GM12878 (cell line): Measurements from ENCODE around the gene CCDC15. TPM values are rescaled to one million over a fixed set of nuclear protein-coding genes. Genes with fewer than 3 reads are reported as not detected.

Experiments
- ATAC-seq: fragments of 200-7000 bp; cut with Tn5 transposase; 3 replicates; pipeline ENCODE4 v1.9.1; 2020; ENCODE audit warnings: mild to moderate bottlenecking, moderate library complexity
- BruUV-seq: library from RNA; stranded (reverse); fragments of 400-500 nt; replicated peaks from 2 replicates; lab custom pipeline; 2021; lab: Mats Ljungman, UMichigan
- CTCF ChIA-PET: fragments of 300-600 bp; sonication (Branson Sonifier 250); formaldehyde crosslinking; extraction: SDS; loops from one replicate; lab custom pipeline; 2021; ENCODE audit warnings: inconsistent platforms; lab: Yijun Ruan, JAX
- POLR2A ChIA-PET: fragments of 350-600 bp; formaldehyde crosslinking; extraction: SDS; loops from one replicate; lab custom pipeline; 2021; ENCODE audit warnings: inconsistent platforms; lab: Charles Lee
- RAD21 ChIA-PET: fragments of 300-600 bp; sonication (Branson Sonifier 250); formaldehyde crosslinking; loops from one replicate; lab custom pipeline; 2023; ENCODE audit warnings: antibody characterized with exemption; ENCODE audit not compliant: unreplicated experiment; lab: Charles Lee
- SMC1A ChIA-PET: fragments of 300-600 bp; sonication (Branson Sonifier 250); formaldehyde crosslinking; loops from one replicate; lab custom pipeline; 2023; ENCODE audit not compliant: unreplicated experiment, uncharacterized antibody; lab: Charles Lee
- DNase-seq: peaks from one replicate; pipeline ENCODE4 v3.0.0-alpha.2; 2011; ENCODE audit warnings: low read depth, low spot score
- FAIRE-seq: peaks from 3 replicates; lab custom pipeline; 2011; peaks lifted over from hg19 to GRCh38; lab: Jason Lieb, UNC
- H2AFZ ChIP-seq: 2 replicates; pipeline ENCODE4 v1.6.0; 2011; ENCODE audit warnings: low read depth, low read length, control low read depth; ENCODE audit not compliant: control insufficient read depth
- H3K27ac ChIP-seq: 2 replicates; pipeline ENCODE4 v1.5.1; 2011; ENCODE audit warnings: control low read depth; ENCODE audit not compliant: control insufficient read depth, insufficient read depth
- H3K27me3 ChIP-seq, 2 experiments: replicated peaks in 1 of 2; 2 replicates each; pipeline versions ENCODE4 v1.6.0 to v1.6.1; 2011; ENCODE audit warnings: low read length in 1 of 2; ENCODE audit not compliant: control insufficient read depth in 2 of 2, insufficient read depth in 2 of 2
- H3K36me3 ChIP-seq, 2 experiments: 2 replicates each; pipeline ENCODE4 v1.5.1; 2011; ENCODE audit warnings: low read length in 1 of 2; ENCODE audit not compliant: control insufficient read depth in 2 of 2, insufficient read depth in 2 of 2
- H3K4me1 ChIP-seq: 2 replicates; pipeline ENCODE4 v1.6.1; 2011; ENCODE audit warnings: mild to moderate bottlenecking, low read length, moderate library complexity, mixed read lengths; ENCODE audit not compliant: control insufficient read depth, insufficient read depth
- H3K4me2 ChIP-seq: 2 replicates; pipeline ENCODE4 v1.6.0; 2011; ENCODE audit warnings: control low read depth; ENCODE audit not compliant: control insufficient read depth, insufficient read depth
- H3K4me3 ChIP-seq: fragments of 200-600 bp; sonication (generic); 2 replicates; pipeline ENCODE4 v1.5.1; 2016
- H3K79me2 ChIP-seq: 2 replicates; pipeline ENCODE4 v1.6.0; 2011; ENCODE audit warnings: low read length; ENCODE audit not compliant: control insufficient read depth, insufficient read depth
- H3K9ac ChIP-seq: 2 replicates; pipeline ENCODE4 v1.8.0; 2011; ENCODE audit warnings: low read length, control low read depth, mixed read lengths; ENCODE audit not compliant: control insufficient read depth, insufficient read depth
- H3K9me3 ChIP-seq: replicated peaks from 3 replicates; pipeline ENCODE4 v1.5.1; 2011; ENCODE audit warnings: mild to moderate bottlenecking, low read length; ENCODE audit not compliant: control insufficient read depth, insufficient read depth
- H4K20me1 ChIP-seq: 2 replicates; pipeline ENCODE4 v1.6.0; 2011; ENCODE audit not compliant: control insufficient read depth, insufficient read depth
- ATF7 ChIP-seq: fragments of 450-650 bp; IDR thresholded peaks from 2 replicates; pipeline ENCODE4 v1.6.1; 2016; ENCODE audit warnings: low read depth, mild to moderate bottlenecking
- BRCA1 ChIP-seq: IDR thresholded peaks from 2 replicates; pipeline ENCODE4 v1.6.1; 2011; ENCODE audit warnings: low read depth, low read length, improper control_type of control experiment
- CBFB ChIP-seq: IDR thresholded peaks from 2 replicates; pipeline ENCODE4 v1.6.1; 2016; ENCODE audit warnings: antibody characterized with exemption, low read depth
- DPF2 ChIP-seq: fragments of 450-650 bp; IDR thresholded peaks from 2 replicates; pipeline ENCODE4 v1.6.1; 2017; ENCODE audit warnings: mild to moderate bottlenecking
- ESRRA ChIP-seq: IDR thresholded peaks from 2 replicates; pipeline ENCODE4 v1.6.1; 2012; ENCODE audit warnings: mild to moderate bottlenecking, low read length, improper control_type of control experiment
- GABPA ChIP-seq: IDR thresholded peaks from 2 replicates; pipeline ENCODE4 v1.6.1; 2014; ENCODE audit warnings: antibody characterized with exemption, low read depth, mild to moderate bottlenecking, inconsistent platforms
- IKZF1 ChIP-seq: fragments of 450-650 bp; conservative IDR thresholded peaks from 2 replicates; pipeline ENCODE4 v1.6.1; 2017; ENCODE audit warnings: antibody characterized with exemption, mild to moderate bottlenecking
- IKZF2 ChIP-seq, 2 experiments: fragments of 450-650 bp; IDR thresholded peaks; 2 replicates each; pipeline ENCODE4 v1.6.1; 2017; ENCODE audit warnings: mild to moderate bottlenecking in 2 of 2, moderate library complexity in 2 of 2
- JUNB ChIP-seq: IDR thresholded peaks from 2 replicates; pipeline ENCODE4 v1.6.1; 2016; ENCODE audit warnings: antibody characterized with exemption, mild to moderate bottlenecking
- KAT2A ChIP-seq: conservative IDR thresholded peaks from 2 replicates; pipeline ENCODE4 v1.6.1; 2011; ENCODE audit warnings: low read depth, low read length; ENCODE audit not compliant: control insufficient read depth
- LARP7 ChIP-seq: fragments of 450-650 bp; IDR thresholded peaks from 2 replicates; pipeline ENCODE4 v1.6.1; 2017; ENCODE audit warnings: mild to moderate bottlenecking
- MTA2 ChIP-seq: fragments of 450-650 bp; IDR thresholded peaks from 2 replicates; pipeline ENCODE4 v1.6.1; 2016; ENCODE audit warnings: low read depth, mild to moderate bottlenecking, moderate library complexity
- MYB ChIP-seq: fragments of 150-350 bp; IDR thresholded peaks from 2 replicates; pipeline ENCODE4 v1.6.1; 2014; ENCODE audit warnings: mild to moderate bottlenecking, low read depth, low read length, borderline replicate concordance
- PAX5 ChIP-seq: IDR thresholded peaks from 2 replicates; pipeline ENCODE4 v1.6.1; 2011; ENCODE audit warnings: low read depth, low read length, borderline replicate concordance
- PAX8 ChIP-seq: fragments of 450-650 bp; IDR thresholded peaks from 2 replicates; pipeline ENCODE4 v1.6.1; 2017; ENCODE audit warnings: mild to moderate bottlenecking, moderate library complexity
- PKNOX1 ChIP-seq: fragments of 450-650 bp; IDR thresholded peaks from 2 replicates; pipeline ENCODE4 v1.6.1; 2016; ENCODE audit warnings: mild to moderate bottlenecking
- PML ChIP-seq: IDR thresholded peaks from 2 replicates; pipeline ENCODE4 v1.6.1; 2012; ENCODE audit warnings: low read length, inconsistent platforms
- POLR2AphosphoS5 ChIP-seq: IDR thresholded peaks from 2 replicates; pipeline ENCODE4 v1.6.1; 2011; ENCODE audit warnings: mild to moderate bottlenecking, low read length, inconsistent platforms
- RELA ChIP-seq: fragments of 450-650 bp; IDR thresholded peaks from 2 replicates; pipeline ENCODE4 v1.8.0; 2014; ENCODE audit warnings: borderline replicate concordance; ENCODE audit not compliant: partially characterized antibody
- RUNX3 ChIP-seq: IDR thresholded peaks from 2 replicates; pipeline ENCODE4 v1.6.1; 2012; ENCODE audit warnings: low read length, inconsistent platforms
- SIX5 ChIP-seq: IDR thresholded peaks from 2 replicates; pipeline ENCODE4 v1.6.1; 2011; ENCODE audit warnings: mild to moderate bottlenecking, low read depth, low read length, moderate library complexity; ENCODE audit not compliant: severe bottlenecking
- SP1 ChIP-seq: IDR thresholded peaks from one replicate; pipeline ENCODE4 v1.6.1; 2011; ENCODE audit warnings: low read depth, low read length
- SPI1 ChIP-seq: IDR thresholded peaks from 2 replicates; pipeline ENCODE4 v1.6.1; 2011; ENCODE audit warnings: low read depth, mild to moderate bottlenecking, low read length, moderate library complexity, borderline replicate concordance; ENCODE audit not compliant: insufficient read depth
- SUZ12 ChIP-seq: fragments of 200-600 bp; sonication (generic); IDR thresholded peaks from one replicate; pipeline ENCODE4 v1.6.1; 2018; ENCODE audit warnings: antibody characterized with exemption, mild to moderate bottlenecking; ENCODE audit not compliant: unreplicated experiment
- YY1 ChIP-seq: IDR thresholded peaks from 2 replicates; pipeline ENCODE4 v1.6.1; 2011; ENCODE audit warnings: low read depth, mild to moderate bottlenecking, low read length
- ZBED1 ChIP-seq: IDR thresholded peaks from 2 replicates; pipeline ENCODE4 v1.6.1; 2016; ENCODE audit warnings: borderline replicate concordance
- ZNF274 ChIP-seq: IDR thresholded peaks from one replicate; pipeline ENCODE4 v1.8.0; 2011; ENCODE audit not compliant: insufficient read length, insufficient read depth
- WGBS: methylation state at CpG from one replicate; pipeline ENCODE4 v1.1.6; 2016; ENCODE audit warnings: low lambda C conversion rate; ENCODE audit not compliant: insufficient replicate concordance, insufficient coverage; ENCODE audit errors: missing lambda C conversion rate; 5-methylcytosine and 5-hydroxymethylcytosine counted together
- in situ Hi-C: fragments of 300-500 bp; cut with MboI; formaldehyde crosslinking; loops from 9 replicates; pipeline ENCODE4 v1.14.3; 2018; ENCODE audit warnings: mixed read lengths
- intact Hi-C: fragments of 100-400 bp; cut with micrococcal nuclease; formaldehyde crosslinking; loops from one replicate; pipeline ENCODE4 v1.14.2; 2022; ENCODE audit not compliant: unreplicated experiment
- polyA plus RNA-seq, 11 experiments: library from polyadenylated mRNA; depleted of rRNA in 4 of 11; unstranded in 6 of 11; stranded (reverse) in 5 of 11; fragments of >200 nt; fragmentation: Nextera tagmentation in 4 of 11; fragmentation: Illumina TruSeq in 1 of 11; extraction: Ambion mirVana in 4 of 11; extraction: Trizol in 1 of 11; gene quantifications; 1 replicate in 1 of 11; 2 replicates in 10 of 11; pipeline versions ENCODE4 v1.2.1 to v1.2.3, GENCODE V29; 2011 to 2016; ENCODE audit warnings: inconsistent platforms in 2 of 11, missing spikeins in 2 of 11, low read depth in 1 of 11
- total RNA-seq, 4 experiments: library from RNA; depleted of rRNA in 3 of 4; stranded (reverse); fragments of >200 nt in 3 of 4; fragmentation: Illumina TruSeq in 1 of 4; extraction: Trizol in 1 of 4; gene quantifications; 2 replicates each; pipeline versions ENCODE4 v1.2.1 to v1.2.3, GENCODE V29; 2013 to 2021

The CCDC15 gene
- total and polyA plus RNA-seq, 10 of the 15 experiments (the other 5 are each of a cell fraction or from before 2014, with no cell fraction given), result 2.0 to 5.3 (median 3.3) TPM

GRCh38 chr11:125072218-125072960 is 118.4 kb downstream of the CCDC15 start:
- ATAC-seq, result peak; percentile 86
- FAIRE-seq, result peak; percentile 100
- no peaks in the 10 kb centered on the region for H3K36me3 ChIP-seq
- peaks cover 43% of the 10 kb centered on the region for H3K4me1 ChIP-seq
- no peaks in the 10 kb centered on the region for H3K27me3 ChIP-seq
- H3K9me3 ChIP-seq, result no peaks in the 10 kb centered on the region
- H2AFZ ChIP-seq, result peak overlapping the region; percentile 61
- TSS peak; percentile 91 for BruUV-seq
- H3K79me2 ChIP-seq, result no peaks in the 10 kb centered on the region
- RAD21 ChIA-PET, result interaction anchor here (0.8 to 5.9 kb wide), 16 partner anchors 9 to 403 kb away, joined by 3 to 87 read pairs (median 4); partner anchors contain the start of genes CCDC15, SLC37A2 and TMEM218
- no peak overlapping the region for H3K4me3 ChIP-seq
- peak; percentile 91 for DNase-seq
- 11% methylated on average over 12 of the region's 12 CpGs for WGBS
- CTCF ChIA-PET, result interaction anchor here (0.8 to 6.6 kb wide), 13 partner anchors 9 to 331 kb away, joined by 3 to 46 read pairs (median 4); partner anchors contain the start of genes CCDC15, SLC37A2 and TMEM218
- POLR2A ChIA-PET, result interaction anchor here (0.6 to 4.1 kb wide), 7 partner anchors 9 to 443 kb away, joined by 3 to 55 read pairs (median 11); partner anchors contain the start of genes CCDC15, SLC37A2 and TMEM218
- peak overlapping the region; percentile 85 for H3K27ac ChIP-seq
- intact Hi-C loops (loop anchor here (1.0 to 2.0 kb wide), 3 partner anchors 9 to 118 kb away; partner anchors contain the start of genes CCDC15, SLC37A2 and TMEM218), in situ Hi-C loops (no loop called here)
- peak overlapping the region; percentile 11; the same call in 1 of the 2 replicates for H3K9ac ChIP-seq
- H3K4me2 ChIP-seq, result peak overlapping the region; percentile 52
- SMC1A ChIA-PET, result interaction anchor here (0.6 to 5.0 kb wide), 12 partner anchors 8 to 118 kb away, joined by 3 to 57 read pairs (median 4); partner anchors contain the start of genes CCDC15, SLC37A2 and TMEM218
- H4K20me1 ChIP-seq, result no peaks in the 10 kb centered on the region
- TF ChIP-seq SP1, result peak; percentile 64
- TF ChIP-seq RUNX3, result peak; percentile 90
- TF ChIP-seq GABPA, result no peak
- no peak for TF ChIP-seq ZNF274
- peak; percentile 100 for TF ChIP-seq SPI1
- TF ChIP-seq YY1, result peak; percentile 86
- no peak; the same call in 1 of the 2 replicates for TF ChIP-seq ESRRA
- no peak for TF ChIP-seq BRCA1
- TF ChIP-seq ATF7, result peak; percentile 74
- TF ChIP-seq CBFB, result peak; percentile 69
- no peak for TF ChIP-seq PAX8
- no peak for TF ChIP-seq ZBED1
- TF ChIP-seq PAX5, result peak; percentile 90
- no peak for TF ChIP-seq PKNOX1
- TF ChIP-seq POLR2AphosphoS5, result no peak
- peak; percentile 89 for TF ChIP-seq MTA2
- TF ChIP-seq PML, result no peak
- TF ChIP-seq RELA, result no peak
- peak; percentile 97 for TF ChIP-seq IKZF2 (IDR thresholded peaks at IDR 0.05)
- TF ChIP-seq SIX5, result no peak
- TF ChIP-seq DPF2, result peak; percentile 99
- TF ChIP-seq LARP7, result 0 out of 2 replicates have a peak, but pooled peaks have one; percentile 38
- peak; percentile 97 for TF ChIP-seq IKZF1
- TF ChIP-seq MYB, result no peak
- no peak for TF ChIP-seq KAT2A
- TF ChIP-seq JUNB, result no peak
- TF ChIP-seq SUZ12, result no peak
